HG03469 (cell line): ENCODE data around the gene TNS1.
"Not testable (repeated sequence)": the region's sequence is repeated elsewhere in the genome, so short reads cannot be mapped to it uniquely, and the experiment has no call there.

Experiments used
- ATAC-seq: cut with Tn5 transposase; IDR thresholded peaks from one replicate; pipeline ENCODE4 v1.9.1; 2021; ENCODE audit warnings: mild to moderate bottlenecking, moderate library complexity, moderate number of reproducible peaks; ENCODE audit not compliant: unreplicated experiment

Gene TNS1

GRCh38 chr2:217822296-217823252 lies 180.2 kb downstream of the TNS1 start:
- ATAC-seq, result no peak

GRCh38 chr2:217821536-217822147 lies 181.2 kb downstream of the TNS1 start:
- ATAC-seq, result no peak

- no peak for ATAC-seq
Measured at GRCh38 chr2:217820904-217821303, 181.9 kb downstream of the TNS1 start.

- no peak for ATAC-seq
Measured at GRCh38 chr2:217820091-217820819, 182.5 kb downstream of the TNS1 start.

- no peak for ATAC-seq
Measured at GRCh38 chr2:217818293-217818850, 184.4 kb downstream of the TNS1 start.

- ATAC-seq, result no peak
Measured at GRCh38 chr2:217817466-217818292, 185.1 kb downstream of the TNS1 start.

- ATAC-seq, result no peak
Measured at GRCh38 chr2:217816396-217816869, 186.4 kb downstream of the TNS1 start.

- ATAC-seq, result no peak
Measured at GRCh38 chr2:217813828-217814227, 189.0 kb downstream of the TNS1 start.

GRCh38 chr2:217812170-217812569 lies 190.6 kb downstream of the TNS1 start:
- ATAC-seq, result no peak

- ATAC-seq, result no peak
Measured at GRCh38 chr2:217810260-217810659, 192.5 kb downstream of the TNS1 start.

GRCh38 chr2:217809736-217810135 lies 193.1 kb downstream of the TNS1 start:
- ATAC-seq, result no peak

- ATAC-seq, result not testable (repeated sequence)
Measured at GRCh38 chr2:217808967-217809366, 193.8 kb downstream of the TNS1 start.

GRCh38 chr2:217808326-217808725 lies 194.5 kb downstream of the TNS1 start:
- ATAC-seq, result no peak

- ATAC-seq, result no peak
Measured at GRCh38 chr2:217807753-217808152, 195.0 kb downstream of the TNS1 start.

- ATAC-seq, result no peak
Measured at GRCh38 chr2:217807025-217807424, 195.8 kb downstream of the TNS1 start.

- ATAC-seq, result no peak
Measured at GRCh38 chr2:217806482-217806765, 196.4 kb downstream of the TNS1 start.

GRCh38 chr2:217805668-217806481 lies 196.9 kb downstream of the TNS1 start:
- no peak for ATAC-seq

GRCh38 chr2:217804791-217805667 lies 197.8 kb downstream of the TNS1 start:
- no peak for ATAC-seq

GRCh38 chr2:217804338-217804737 lies 198.5 kb downstream of the TNS1 start:
- no peak for ATAC-seq
